Keratinocyte (primary cell): ENCODE data around the gene KCNS3. TPM values are rescaled to one million over a fixed set of nuclear protein-coding genes. Genes with fewer than 3 reads are reported as not detected.

ENCODE experiments used
- DNase-seq: peaks from one replicate; pipeline ENCODE4 v3.0.0-alpha.2; 2011; ENCODE audit warnings: low read depth, missing footprints, low spot score
- FAIRE-seq: peaks from 2 replicates; lab custom pipeline; 2011; peaks lifted over from hg19 to GRCh38; lab: Jason Lieb, UNC
- H2AFZ ChIP-seq: 2 replicates; pipeline ENCODE4 v1.6.0; 2012; ENCODE audit warnings: low read length, control low read depth, inconsistent platforms; ENCODE audit not compliant: control insufficient read depth
- H3K27ac ChIP-seq: 2 replicates; pipeline ENCODE4 v1.5.1; 2011; ENCODE audit warnings: low read length; ENCODE audit not compliant: control insufficient read depth, insufficient read depth
- H3K27me3 ChIP-seq: 3 replicates; pipeline ENCODE4 v1.6.0; 2011; ENCODE audit warnings: low read length; ENCODE audit not compliant: control insufficient read depth, insufficient read depth; ENCODE audit errors: extremely low read depth
- H3K36me3 ChIP-seq, 2 experiments: 2 replicates in 1 of 2; 3 replicates in 1 of 2; pipeline ENCODE4 v1.5.1; 2011; ENCODE audit warnings: low read length in 2 of 2, mild to moderate bottlenecking in 1 of 2; ENCODE audit not compliant: control insufficient read depth in 2 of 2, insufficient read depth in 2 of 2; ENCODE audit errors: extremely low read depth in 1 of 2
- H3K4me1 ChIP-seq: 3 replicates; pipeline ENCODE4 v1.5.1; 2011; ENCODE audit warnings: low read length; ENCODE audit not compliant: control insufficient read depth, insufficient read depth; ENCODE audit errors: extremely low read depth
- H3K4me2 ChIP-seq: 3 replicates; pipeline ENCODE4 v1.6.0; 2011; ENCODE audit warnings: low read depth, low read length; ENCODE audit not compliant: control insufficient read depth, insufficient read depth; ENCODE audit errors: extremely low read depth
- H3K4me3 ChIP-seq, 3 experiments: fragments of 200-600 bp in 1 of 3; sonication (generic) in 1 of 3; 2 replicates in 2 of 3; 3 replicates in 1 of 3; pipeline ENCODE4 v1.5.1; 2011 to 2016; ENCODE audit warnings: low read length in 3 of 3, mild to moderate bottlenecking in 3 of 3, control low read depth in 2 of 3, inconsistent platforms in 1 of 3, low read depth in 1 of 3, mixed read lengths in 1 of 3, mixed run types in 1 of 3, moderate library complexity in 1 of 3; ENCODE audit not compliant: control insufficient read depth in 2 of 3, insufficient read depth in 2 of 3; ENCODE audit errors: extremely low read depth in 1 of 3
- H3K79me2 ChIP-seq: 2 replicates; pipeline ENCODE4 v1.6.0; 2012; ENCODE audit warnings: low read length; ENCODE audit not compliant: control insufficient read depth, insufficient read depth
- H3K9ac ChIP-seq: 3 replicates; pipeline ENCODE4 v1.6.0; 2011; ENCODE audit warnings: low read length; ENCODE audit not compliant: control insufficient read depth, insufficient read depth; ENCODE audit errors: extremely low read depth
- H3K9me1 ChIP-seq: 3 replicates; pipeline ENCODE4 v1.6.0; 2011; ENCODE audit warnings: low read length; ENCODE audit not compliant: control insufficient read depth, insufficient read depth; ENCODE audit errors: extremely low read depth
- H3K9me3 ChIP-seq: 2 replicates; pipeline ENCODE4 v1.5.1; 2012; ENCODE audit warnings: low read depth, low read length; ENCODE audit not compliant: control insufficient read depth
- H4K20me1 ChIP-seq: 3 replicates; pipeline ENCODE4 v1.6.0; 2011; ENCODE audit warnings: low read length; ENCODE audit not compliant: control insufficient read depth, insufficient read depth; ENCODE audit errors: extremely low read depth
- CTCF ChIP-seq, 3 experiments: IDR thresholded peaks in 1 of 3; conservative IDR thresholded peaks in 1 of 3; optimal IDR thresholded peaks in 1 of 3; 2 replicates in 2 of 3; 3 replicates in 1 of 3; pipeline versions ENCODE3 to v1.5.1; 2011; ENCODE audit warnings: low read length in 3 of 3, mild to moderate bottlenecking in 3 of 3, moderate library complexity in 2 of 3, control low read depth in 1 of 3, inconsistent platforms in 1 of 3; ENCODE audit not compliant: insufficient read depth in 2 of 3; ENCODE audit errors: extremely low read depth in 1 of 3
- EZH2 ChIP-seq: IDR thresholded peaks from one replicate; pipeline ENCODE4 v1.6.1; 2012; ENCODE audit warnings: inconsistent platforms, mild to moderate bottlenecking, low read length, moderate library complexity
- dilution Hi-C: fragments of 300-500 bp; cut with MboI; formaldehyde crosslinking; loops from one replicate; pipeline ENCODE4 v1.7.0; 2020; ENCODE audit warnings: low sequenced_read_pairs; ENCODE audit not compliant: extremely low pct_ligation_motif_present
- polyA plus RNA-seq, 5 experiments: library from polyadenylated mRNA; depleted of rRNA in 3 of 5; stranded (reverse) in 3 of 5; stranded (forward) in 1 of 5; unstranded in 1 of 5; fragments of >200 nt; gene quantifications; 1 replicate in 1 of 5; 2 replicates in 3 of 5; 3 replicates in 1 of 5; pipeline versions ENCODE4 v1.2.1 to v1.2.3, GENCODE V29; 2011 to 2012; ENCODE audit warnings: missing spikeins in 2 of 5, low read depth in 1 of 5, low replicate concordance in 1 of 5

The KCNS3 gene
- polyA plus RNA-seq, 1 donor (not counting 4 experiments of a cell fraction or from before 2014, with no cell fraction given), result 7.3 TPM

- no peak overlapping the region for H3K4me3 ChIP-seq
- TF ChIP-seq CTCF (optimal IDR thresholded peaks at IDR 0.05 in 1 of 3, IDR thresholded peaks at IDR 0.05 in 1 of 3, conservative IDR thresholded peaks at IDR 0.05 in 1 of 3; ENCODE audit: extremely low read depth in 1 of 3, insufficient read depth in 2 of 3, low read length in 3 of 3) (no peak), EZH2 (no peak)
- no peaks in the 10 kb centered on the region for H3K79me2 ChIP-seq
- FAIRE-seq (no peak), DNase-seq (no peak)
- H3K36me3 ChIP-seq, result no peaks in the 10 kb centered on the region
- no peak overlapping the region for H3K4me2 ChIP-seq
- H2AFZ ChIP-seq, result no peak overlapping the region
- H3K9me3 ChIP-seq, result no peaks in the 10 kb centered on the region
- H4K20me1 ChIP-seq, result no peaks in the 10 kb centered on the region
- H3K9me1 ChIP-seq, result no peaks in the 10 kb centered on the region
- H3K9ac ChIP-seq, result no peak overlapping the region
- H3K27me3 ChIP-seq, result no peaks in the 10 kb centered on the region
- no peak overlapping the region for H3K27ac ChIP-seq
- dilution Hi-C loops, result no loop called here
- no peaks in the 10 kb centered on the region for H3K4me1 ChIP-seq
These were observed 33.2 kb downstream of the KCNS3 start for GRCh38 chr2:17911491-17912260.

- H3K27ac ChIP-seq, result no peak overlapping the region
- DNase-seq, result no peak
- H4K20me1 ChIP-seq, result no peaks in the 10 kb centered on the region
- H3K4me2 ChIP-seq, result no peak overlapping the region
- H3K9ac ChIP-seq, result no peak overlapping the region
- TF ChIP-seq EZH2 (no peak), CTCF (optimal IDR thresholded peaks at IDR 0.05 in 1 of 3, IDR thresholded peaks at IDR 0.05 in 1 of 3, conservative IDR thresholded peaks at IDR 0.05 in 1 of 3; ENCODE audit: extremely low read depth in 1 of 3, insufficient read depth in 2 of 3, low read length in 3 of 3) (no peak)
- H3K4me1 ChIP-seq, result no peaks in the 10 kb centered on the region
- no peaks in the 10 kb centered on the region for H3K27me3 ChIP-seq
- no peak overlapping the region for H2AFZ ChIP-seq
- no peak for FAIRE-seq
- no peaks in the 10 kb centered on the region for H3K9me1 ChIP-seq
- H3K79me2 ChIP-seq, result no peaks in the 10 kb centered on the region
- H3K9me3 ChIP-seq, result no peaks in the 10 kb centered on the region
- no peak overlapping the region for H3K4me3 ChIP-seq
- dilution Hi-C loops, result no loop called here
- H3K36me3 ChIP-seq, result no peaks in the 10 kb centered on the region
These were observed 33.8 kb downstream of the KCNS3 start for GRCh38 chr2:17912266-17912691.
